ENCODE results near the gene FAAH2.

DNA sequence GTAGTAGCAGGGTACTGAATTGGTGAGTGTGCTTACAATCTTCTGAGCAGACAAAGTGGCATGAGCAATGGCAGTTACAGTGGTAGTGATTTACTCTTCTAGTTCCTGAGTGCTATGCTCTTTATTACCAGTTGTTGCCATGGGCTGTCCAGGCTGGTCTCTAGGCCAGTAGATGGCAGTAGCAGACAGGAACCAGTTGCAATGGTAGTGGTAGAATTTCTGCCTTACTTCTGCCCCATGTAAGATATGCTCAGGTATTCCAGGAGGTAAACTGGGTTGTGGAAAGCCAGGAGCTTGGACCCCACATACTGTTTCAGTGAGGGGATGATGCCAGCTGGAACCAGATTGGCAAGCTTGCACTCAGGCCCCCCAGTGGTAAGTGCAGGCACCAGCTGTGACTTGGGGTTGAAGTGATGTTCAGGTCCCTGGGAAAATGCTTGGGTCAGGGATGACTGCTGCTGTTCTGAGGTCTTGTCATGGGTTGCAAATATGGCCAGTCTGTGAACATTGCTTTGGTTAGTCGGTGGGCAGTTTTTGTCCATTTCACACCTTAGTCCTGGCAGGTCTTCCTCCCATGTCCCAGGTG is 242.3 kb downstream of the FAAH2 start:
- TF ChIP-seq POLR2A (IDR thresholded peaks at IDR 0.05) = no peak
- TF ChIP-seq, protein P1, sequence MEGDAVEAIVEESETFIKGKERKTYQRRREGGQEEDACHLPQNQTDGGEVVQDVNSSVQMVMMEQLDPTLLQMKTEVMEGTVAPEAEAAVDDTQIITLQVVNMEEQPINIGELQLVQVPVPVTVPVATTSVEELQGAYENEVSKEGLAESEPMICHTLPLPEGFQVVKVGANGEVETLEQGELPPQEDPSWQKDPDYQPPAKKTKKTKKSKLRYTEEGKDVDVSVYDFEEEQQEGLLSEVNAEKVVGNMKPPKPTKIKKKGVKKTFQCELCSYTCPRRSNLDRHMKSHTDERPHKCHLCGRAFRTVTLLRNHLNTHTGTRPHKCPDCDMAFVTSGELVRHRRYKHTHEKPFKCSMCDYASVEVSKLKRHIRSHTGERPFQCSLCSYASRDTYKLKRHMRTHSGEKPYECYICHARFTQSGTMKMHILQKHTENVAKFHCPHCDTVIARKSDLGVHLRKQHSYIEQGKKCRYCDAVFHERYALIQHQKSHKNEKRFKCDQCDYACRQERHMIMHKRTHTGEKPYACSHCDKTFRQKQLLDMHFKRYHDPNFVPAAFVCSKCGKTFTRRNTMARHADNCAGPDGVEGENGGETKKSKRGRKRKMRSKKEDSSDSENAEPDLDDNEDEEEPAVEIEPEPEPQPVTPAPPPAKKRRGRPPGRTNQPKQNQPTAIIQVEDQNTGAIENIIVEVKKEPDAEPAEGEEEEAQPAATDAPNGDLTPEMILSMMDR (IDR thresholded peaks at IDR 0.05) = no peak
